Osteoblast (primary cell): ENCODE measurements around the gene YOD1. TPM values are rescaled to one million over a fixed set of nuclear protein-coding genes. Genes with fewer than 3 reads are reported as not detected.

Experiments used
- DNase-seq: peaks from one replicate; pipeline ENCODE4 v3.0.0; 2011; ENCODE audit warnings: low spot score, mixed read lengths; ENCODE audit not compliant: insufficient read length; ENCODE audit errors: missing footprints
- H2AFZ ChIP-seq: 2 replicates; pipeline ENCODE4 v1.6.0; 2011; ENCODE audit warnings: mild to moderate bottlenecking, low read length
- H3K27ac ChIP-seq: 2 replicates; pipeline ENCODE4 v1.5.1; 2011; ENCODE audit warnings: mild to moderate bottlenecking, low read depth, low read length, moderate library complexity
- H3K27me3 ChIP-seq: 2 replicates; pipeline ENCODE4 v1.6.0; 2012; ENCODE audit warnings: mild to moderate bottlenecking, control low read depth, inconsistent platforms, low read length, moderate library complexity; ENCODE audit not compliant: insufficient read depth
- H3K36me3 ChIP-seq: 2 replicates; pipeline ENCODE4 v1.5.1; 2011; ENCODE audit warnings: mild to moderate bottlenecking, low read length, control low read depth, moderate library complexity; ENCODE audit not compliant: insufficient read depth
- H3K4me1 ChIP-seq: 2 replicates; pipeline ENCODE4 v1.5.1; 2011; ENCODE audit warnings: mild to moderate bottlenecking, low read length, control low read depth, moderate library complexity; ENCODE audit not compliant: insufficient read depth
- H3K4me2 ChIP-seq: 2 replicates; pipeline ENCODE4 v1.6.0; 2011; ENCODE audit warnings: mild to moderate bottlenecking, low read length; ENCODE audit not compliant: insufficient read depth
- H3K4me3 ChIP-seq: fragments of 200-600 bp; sonication (generic); 3 replicates; pipeline ENCODE4 v1.5.1; 2012; ENCODE audit warnings: mild to moderate bottlenecking, low read length, inconsistent platforms; ENCODE audit not compliant: insufficient read depth
- H3K79me2 ChIP-seq: 2 replicates; pipeline ENCODE4 v1.6.0; 2012; ENCODE audit warnings: mild to moderate bottlenecking, low read length, control low read depth, inconsistent platforms; ENCODE audit not compliant: insufficient read depth
- H3K9me3 ChIP-seq: 2 replicates; pipeline ENCODE4 v1.5.1; 2011; ENCODE audit warnings: low read depth, low read length, control low read depth
- H4K20me1 ChIP-seq: 2 replicates; pipeline ENCODE4 v1.6.0; 2012; ENCODE audit warnings: mild to moderate bottlenecking, low read length, control low read depth; ENCODE audit not compliant: insufficient read depth
- CTCF ChIP-seq: IDR thresholded peaks from 2 replicates; pipeline ENCODE4 v1.5.1; 2011; ENCODE audit warnings: mild to moderate bottlenecking, low read depth, low read length, moderate library complexity; ENCODE audit errors: extremely low read depth
- total RNA-seq: library from RNA; depleted of rRNA; stranded (reverse); fragments of >200 nt; gene quantifications from 2 replicates; pipeline ENCODE4 v1.2.3, GENCODE V29; 2012

The YOD1 gene
- total RNA-seq, 1 donor = 8.3 TPM

GRCh38 chr1:207021876-207022596 is 29.0 kb downstream of the YOD1 start:
- no peaks in the 10 kb centered on the region for H3K27me3 ChIP-seq
- peak; percentile 69 for DNase-seq
- no peak overlapping the region for H3K27ac ChIP-seq
- no peak overlapping the region for H2AFZ ChIP-seq
- H3K36me3 ChIP-seq = no peaks in the 10 kb centered on the region
- no peaks in the 10 kb centered on the region for H4K20me1 ChIP-seq
- H3K4me1 ChIP-seq = peaks cover 51% of the 10 kb centered on the region
- H3K9me3 ChIP-seq = no peaks in the 10 kb centered on the region
- TF ChIP-seq CTCF = no peak
- H3K4me2 ChIP-seq = no peak overlapping the region
- no peak overlapping the region for H3K4me3 ChIP-seq
- no peaks in the 10 kb centered on the region for H3K79me2 ChIP-seq

GRCh38 chr1:207021139-207021861 is 29.7 kb downstream of the YOD1 start:
- peaks cover 44% of the 10 kb centered on the region for H3K4me1 ChIP-seq
- no peak for DNase-seq
- no peaks in the 10 kb centered on the region for H3K36me3 ChIP-seq
- TF ChIP-seq CTCF = no peak
- no peak overlapping the region for H3K4me3 ChIP-seq
- no peaks in the 10 kb centered on the region for H3K27me3 ChIP-seq
- no peaks in the 10 kb centered on the region for H4K20me1 ChIP-seq
- no peaks in the 10 kb centered on the region for H3K79me2 ChIP-seq
- no peak overlapping the region for H3K4me2 ChIP-seq
- H3K27ac ChIP-seq = peak overlapping the region; percentile 47
- no peaks in the 10 kb centered on the region for H3K9me3 ChIP-seq
- peak overlapping the region; percentile 37 for H2AFZ ChIP-seq

- no peak for DNase-seq
- Histone ChIP-seq H3K27ac (peak overlapping the region; percentile 47), H3K4me2 (no peak overlapping the region)
These were observed 30.3 kb downstream of the YOD1 start for GRCh38 chr1:207020709-207021107.

More at GRCh38 chr1:207020709-207021107, 30.3 kb downstream of the YOD1 start:
- H3K79me2 ChIP-seq = no peaks in the 10 kb centered on the region
- no peaks in the 10 kb centered on the region for H3K36me3 ChIP-seq
- no peaks in the 10 kb centered on the region for H4K20me1 ChIP-seq
- TF ChIP-seq CTCF = no peak
- H3K9me3 ChIP-seq = no peaks in the 10 kb centered on the region
- H3K27me3 ChIP-seq = no peaks in the 10 kb centered on the region
- H2AFZ ChIP-seq = no peak overlapping the region
- H3K4me3 ChIP-seq = no peak overlapping the region
- H3K4me1 ChIP-seq = peaks cover 38% of the 10 kb centered on the region
